CD4-positive, alpha-beta T cell (primary cell): ENCODE measurements around the gene TBC1D22B. TPM values are rescaled to one million over a fixed set of nuclear protein-coding genes. Genes with fewer than 3 reads are reported as not detected.

ENCODE experiments used
- ATAC-seq: fragments of 200-7000 bp; cut with Tn5 transposase; one replicate; pipeline ENCODE4 v1.10.0; 2022; ENCODE audit warnings: mild to moderate bottlenecking; ENCODE audit not compliant: poor library complexity
- CTCF ChIA-PET: fragments of 350-600 bp; sonication (Branson Sonifier 250); formaldehyde crosslinking; loops from one replicate; lab custom pipeline; 2021; ENCODE audit warnings: antibody characterized with exemption, inconsistent platforms; lab: Charles Lee
- POLR2A ChIA-PET: fragments of 350-600 bp; sonication (Branson Sonifier 250); formaldehyde crosslinking; loops from one replicate; lab custom pipeline; 2021; ENCODE audit warnings: antibody characterized with exemption, inconsistent platforms; lab: Charles Lee
- DNase-seq, 14 experiments: peaks; one replicate each; pipeline ENCODE4 v3.0.0-alpha.2; 2013 to 2020; ENCODE audit warnings: mixed read lengths in 2 of 14
- H3K27ac ChIP-seq, 2 donors: one replicate each; pipeline versions ENCODE4 v1.5.1 to v1.7.0; 2013; ENCODE audit warnings: low read length in 2 of 2, low read depth in 1 of 2, mild to moderate bottlenecking in 1 of 2
- H3K27me3 ChIP-seq, 2 experiments: 1 replicate in 1 of 2; 2 replicates in 1 of 2; pipeline versions ENCODE4 v1.6.1 to v1.7.0; 2013; ENCODE audit warnings: low read length in 2 of 2, control low read depth in 1 of 2, mild to moderate bottlenecking in 1 of 2, moderate library complexity in 1 of 2; ENCODE audit not compliant: insufficient read depth in 2 of 2, control insufficient read depth in 1 of 2
- H3K36me3 ChIP-seq: one replicate; pipeline ENCODE4 v1.6.1; 2013; ENCODE audit warnings: low read length, control low read depth; ENCODE audit not compliant: insufficient read depth
- H3K4me1 ChIP-seq: one replicate; pipeline ENCODE4 v1.6.1; 2013; ENCODE audit warnings: low read length, control low read depth; ENCODE audit not compliant: insufficient read depth
- H3K4me3 ChIP-seq: one replicate; pipeline ENCODE4 v1.5.1; 2013; ENCODE audit warnings: mild to moderate bottlenecking, low read length, moderate library complexity
- H3K9me3 ChIP-seq, 2 experiments: 1 replicate in 1 of 2; 2 replicates in 1 of 2; pipeline versions ENCODE4 v1.6.1 to v1.7.0; 2013; ENCODE audit warnings: low read length in 2 of 2, mild to moderate bottlenecking in 2 of 2, control low read depth in 1 of 2, moderate library complexity in 1 of 2; ENCODE audit not compliant: control insufficient read depth in 1 of 2, insufficient read depth in 1 of 2
- H3K27ac Mint-ChIP-seq: one replicate; pipeline ENCODE4 v1.8.0; 2020; ENCODE audit warnings: mixed read lengths
- H3K27me3 Mint-ChIP-seq: one replicate; pipeline ENCODE4 v1.8.0; 2021; ENCODE audit warnings: mixed read lengths
- H3K36me3 Mint-ChIP-seq: one replicate; pipeline ENCODE4 v1.8.0; 2021; ENCODE audit warnings: low read depth, mixed read lengths
- H3K4me1 Mint-ChIP-seq: one replicate; pipeline ENCODE4 v1.8.0; 2021; ENCODE audit warnings: low read depth, mixed read lengths
- H3K4me3 Mint-ChIP-seq: one replicate; pipeline ENCODE4 v1.8.0; 2020; ENCODE audit warnings: mild to moderate bottlenecking, mixed read lengths
- H3K9me3 Mint-ChIP-seq: one replicate; pipeline ENCODE4 v1.8.0; 2020; ENCODE audit warnings: mixed read lengths
- intact Hi-C, 2 experiments: fragments of 100-400 bp; cut with DNase I in 1 of 2; cut with micrococcal nuclease in 1 of 2; formaldehyde crosslinking; loops; one replicate each; pipeline versions ENCODE4 v1.15.1 to v1.9.0; 2023 to 2025; cut with DNase I, micrococcal nuclease
- total RNA-seq, 174 experiments: library from RNA in 2 of 174; stranded (reverse) in 2 of 174; gene quantifications; one replicate each; pipeline ENCODE4 v1.2.3 and lab custom pipeline; 2021 to 2026
- TF ChIP-seq, protein P1 (sequence below): fragments of 200-600 bp; IDR thresholded peaks from one replicate; pipeline ENCODE4 v1.8.0; 2022; ENCODE audit warnings: antibody characterized with exemption, mild to moderate bottlenecking

Gene TBC1D22B
- total RNA-seq, 2 experiments from 2014 or later = 5.9 to 6.6 TPM

DNA sequence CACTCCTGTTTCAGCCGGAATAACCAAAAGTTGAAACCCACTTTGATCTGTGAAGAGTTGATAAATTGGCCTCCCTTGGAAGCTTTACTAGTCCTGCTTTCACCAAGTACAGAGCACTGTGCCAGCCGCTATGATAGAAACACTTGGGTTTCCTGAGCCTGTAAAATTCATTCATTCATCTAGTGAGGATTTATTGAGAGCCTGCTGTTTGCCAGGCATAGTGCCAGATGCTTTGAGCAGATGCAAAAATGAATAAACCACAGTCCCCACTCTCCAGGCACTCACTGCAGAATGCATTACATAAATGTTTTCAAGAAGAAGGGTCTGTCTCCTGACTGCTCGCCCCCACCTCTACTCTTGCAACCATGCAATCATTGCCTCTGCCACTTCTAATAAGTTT, 25.7 kb downstream of the TBC1D22B start:
- Histone ChIP-seq H3K27me3 (no peaks in the 10 kb centered on the region), H3K27ac (no peak overlapping the region), H3K4me1 (peaks cover 1% of the 10 kb centered on the region), H3K9me3 (no peaks in the 10 kb centered on the region), H3K4me3 (no peak overlapping the region), H3K36me3 (peaks cover 70% of the 10 kb centered on the region)
- DNase-seq (no peak), ATAC-seq (no peak)
- H3K27me3 Mint-ChIP-seq = no peaks in the 10 kb centered on the region
- no peak overlapping the region for H3K27ac Mint-ChIP-seq
- H3K36me3 Mint-ChIP-seq = peaks cover 92% of the 10 kb centered on the region
- intact Hi-C loops = no loop called here
- no peak overlapping the region for H3K4me3 Mint-ChIP-seq
- ChIA-PET CTCF (no interaction called here), POLR2A (interaction anchor here (0.9 kb wide), 1 partner anchor 10 kb away, joined by 3 read pairs; no protein-coding TSS in a partner anchor)
- peaks cover 8% of the 10 kb centered on the region for H3K4me1 Mint-ChIP-seq
- TF ChIP-seq, protein P1, sequence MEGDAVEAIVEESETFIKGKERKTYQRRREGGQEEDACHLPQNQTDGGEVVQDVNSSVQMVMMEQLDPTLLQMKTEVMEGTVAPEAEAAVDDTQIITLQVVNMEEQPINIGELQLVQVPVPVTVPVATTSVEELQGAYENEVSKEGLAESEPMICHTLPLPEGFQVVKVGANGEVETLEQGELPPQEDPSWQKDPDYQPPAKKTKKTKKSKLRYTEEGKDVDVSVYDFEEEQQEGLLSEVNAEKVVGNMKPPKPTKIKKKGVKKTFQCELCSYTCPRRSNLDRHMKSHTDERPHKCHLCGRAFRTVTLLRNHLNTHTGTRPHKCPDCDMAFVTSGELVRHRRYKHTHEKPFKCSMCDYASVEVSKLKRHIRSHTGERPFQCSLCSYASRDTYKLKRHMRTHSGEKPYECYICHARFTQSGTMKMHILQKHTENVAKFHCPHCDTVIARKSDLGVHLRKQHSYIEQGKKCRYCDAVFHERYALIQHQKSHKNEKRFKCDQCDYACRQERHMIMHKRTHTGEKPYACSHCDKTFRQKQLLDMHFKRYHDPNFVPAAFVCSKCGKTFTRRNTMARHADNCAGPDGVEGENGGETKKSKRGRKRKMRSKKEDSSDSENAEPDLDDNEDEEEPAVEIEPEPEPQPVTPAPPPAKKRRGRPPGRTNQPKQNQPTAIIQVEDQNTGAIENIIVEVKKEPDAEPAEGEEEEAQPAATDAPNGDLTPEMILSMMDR = no peak
- H3K9me3 Mint-ChIP-seq = no peaks in the 10 kb centered on the region

DNA sequence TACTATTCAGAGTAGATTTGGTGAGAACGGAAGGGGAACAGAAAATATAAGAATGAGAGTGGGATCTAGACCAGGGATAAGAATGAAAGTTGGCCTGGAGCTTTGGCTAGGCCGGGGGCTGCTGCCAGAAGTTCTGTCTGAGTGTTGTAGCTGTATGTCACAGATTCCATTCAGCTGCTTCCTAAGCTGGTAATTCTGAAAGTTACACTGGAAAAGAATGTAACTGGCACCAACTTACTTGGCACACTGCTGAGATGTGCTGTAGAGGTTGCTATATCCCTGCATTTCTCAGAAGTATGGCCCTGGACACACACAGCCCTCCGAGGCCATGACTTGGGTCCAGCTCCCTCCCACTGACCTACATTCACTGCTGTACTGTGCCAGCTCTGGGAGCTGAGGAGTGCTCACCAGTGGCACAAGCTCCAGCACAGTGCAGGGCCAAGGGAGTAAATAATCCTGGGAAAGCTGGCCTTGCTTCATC, 26.1 kb downstream of the TBC1D22B start:
- no peak for ATAC-seq
- Mint-ChIP-seq H3K9me3 (no peaks in the 10 kb centered on the region), H3K27ac (no peak overlapping the region), H3K4me1 (peaks cover 5% of the 10 kb centered on the region), H3K4me3 (no peak overlapping the region), H3K36me3 (peaks cover 92% of the 10 kb centered on the region), H3K27me3 (no peaks in the 10 kb centered on the region)
- H3K4me1 ChIP-seq = peaks cover 5% of the 10 kb centered on the region
- H3K27me3 ChIP-seq = no peaks in the 10 kb centered on the region
- peaks cover 75% of the 10 kb centered on the region for H3K36me3 ChIP-seq
- no peak for DNase-seq
- CTCF ChIA-PET = no interaction called here
- TF ChIP-seq, protein P1 = no peak
- no peaks in the 10 kb centered on the region for H3K9me3 ChIP-seq
- H3K27ac ChIP-seq = no peak overlapping the region
- POLR2A ChIA-PET = interaction anchor here (0.9 kb wide), 1 partner anchor 9 kb away, joined by 3 read pairs; no protein-coding TSS in a partner anchor
- intact Hi-C loops = no loop called here
- no peak overlapping the region for H3K4me3 ChIP-seq

DNA sequence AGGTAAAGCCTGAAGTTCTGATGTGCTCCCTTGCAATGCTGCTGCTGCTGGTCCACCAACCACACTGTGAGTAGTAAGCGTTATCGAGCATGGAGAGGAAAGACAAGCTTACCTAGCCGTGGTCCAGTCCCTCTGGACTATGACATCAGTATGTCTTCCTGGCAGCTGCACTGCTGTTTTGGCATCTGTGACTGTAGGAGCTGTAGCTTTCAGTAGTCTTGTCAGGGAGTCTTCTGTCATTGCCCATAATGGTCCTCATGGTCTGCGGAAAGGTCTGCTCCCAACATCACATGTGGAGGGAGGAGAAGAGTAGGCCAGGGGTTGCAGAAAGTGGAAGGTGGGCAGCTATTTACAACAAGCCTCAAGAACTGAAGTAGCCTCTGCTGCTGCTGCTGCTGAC, 27.2 kb downstream of the TBC1D22B start:
- peaks cover 15% of the 10 kb centered on the region for H3K4me1 Mint-ChIP-seq
- POLR2A ChIA-PET = no interaction called here
- no peaks in the 10 kb centered on the region for H3K27me3 Mint-ChIP-seq
- intact Hi-C loops = no loop called here
- peaks cover 70% of the 10 kb centered on the region for H3K36me3 ChIP-seq
- TF ChIP-seq, protein P1 = no peak
- H3K4me3 Mint-ChIP-seq = no peak overlapping the region
- peaks cover 16% of the 10 kb centered on the region for H3K4me1 ChIP-seq
- H3K4me3 ChIP-seq = no peak overlapping the region
- no peaks in the 10 kb centered on the region for H3K9me3 ChIP-seq
- CTCF ChIA-PET = no interaction called here
- ATAC-seq (no peak), DNase-seq (no peak)
- H3K36me3 Mint-ChIP-seq = peaks cover 91% of the 10 kb centered on the region
- no peaks in the 10 kb centered on the region for H3K9me3 Mint-ChIP-seq
- no peak overlapping the region for H3K27ac ChIP-seq
- no peak overlapping the region for H3K27ac Mint-ChIP-seq
- no peaks in the 10 kb centered on the region for H3K27me3 ChIP-seq
